Activated CD4-positive, CD25-positive, alpha-beta regulatory T cell treated with anti-CD3 and anti-CD28 coated beads, Interleukin-2, amount 50 U/mL, for 24 hours (primary cell): ENCODE measurements around the gene CC2D1A.

Source experiments
- ATAC-seq, 2 donors: fragments of 150-1000 bp; cut with Tn5 transposase; one replicate each; pipeline ENCODE4 v1.10.0; 2021; ENCODE audit warnings: mild to moderate bottlenecking in 1 of 2, moderate library complexity in 1 of 2

The CC2D1A gene

GRCh38 chr19:13905634-13906520 is at the start of gene CC2D1A, which contains the start of gene BRME1:
TSS of gene CC2D1A (plus strand) at chr19:13906201. CDS start at chr19:13906442, 241 bp downstream.
TSS of gene BRME1 (minus strand) at chr19:13906117. CDS start at chr19:13904892, 1,225 bp downstream.
- peak; percentile 98 to 99 for ATAC-seq

DNA sequence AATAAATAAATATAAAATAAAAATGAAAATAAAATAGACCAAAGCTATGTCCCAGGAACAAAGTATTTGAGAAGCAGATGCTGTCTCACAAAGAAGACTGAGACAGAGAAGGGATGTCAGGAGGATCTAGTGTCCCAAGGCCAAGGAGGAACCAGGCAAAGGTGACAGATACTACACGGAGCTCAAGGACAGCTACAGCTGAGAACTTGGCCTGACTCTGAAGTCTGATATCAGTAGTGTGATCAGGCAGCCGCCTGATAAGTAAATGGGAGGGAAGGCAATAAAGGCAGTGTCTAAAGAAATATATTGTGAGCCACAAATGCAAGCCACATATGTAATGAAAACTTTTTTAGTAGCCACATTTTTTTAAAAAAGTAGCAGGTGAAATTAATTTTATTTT is 49.5 kb upstream of the CC2D1A start:
- no peak for ATAC-seq

DNA sequence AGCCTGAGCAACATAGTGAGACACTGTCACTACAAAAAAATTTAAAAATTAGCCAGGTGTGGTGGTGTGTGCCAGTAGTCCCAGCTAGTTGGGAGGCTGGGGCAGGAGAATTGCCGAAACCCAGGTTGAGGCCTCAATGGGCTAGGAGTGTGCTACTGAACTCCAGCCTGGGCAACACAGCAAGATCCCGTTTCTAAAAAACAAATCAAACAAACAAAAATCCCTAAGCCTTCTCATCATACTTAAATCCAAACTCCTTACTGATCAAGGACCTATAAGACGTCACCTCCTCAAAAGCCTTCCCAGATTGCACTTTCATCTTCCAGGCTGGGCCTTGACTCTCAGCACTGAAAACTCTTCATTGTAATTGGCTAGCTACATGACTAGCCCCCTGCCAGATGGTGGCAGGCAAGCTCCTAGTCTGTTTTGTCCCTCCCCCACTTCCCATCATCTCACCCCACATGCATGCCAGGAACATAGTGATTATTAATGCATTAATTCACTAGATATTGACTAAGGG is 46.6 kb upstream of the CC2D1A start:
- ATAC-seq: no peak

GRCh38 chr19:13860679-13861391 is 45.2 kb upstream of the CC2D1A start:
- ATAC-seq: no peak

DNA sequence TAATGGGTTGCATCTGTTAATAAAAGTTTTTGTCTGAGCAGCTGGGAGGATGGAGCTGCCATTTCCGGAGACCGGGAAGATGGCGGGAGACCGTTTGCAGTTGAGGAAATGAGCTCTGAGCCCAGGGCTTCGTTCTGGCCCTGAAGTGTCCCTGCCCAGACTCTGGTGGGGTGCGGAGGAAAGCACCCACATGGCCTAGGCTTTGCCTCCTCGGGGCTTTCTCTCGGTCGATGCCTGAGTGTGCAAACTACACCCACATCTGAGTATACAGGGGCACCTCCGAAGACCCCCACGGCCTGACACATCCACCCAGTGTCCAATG is 44.6 kb upstream of the CC2D1A start:
- peak; percentile 5 for ATAC-seq

- peak; percentile 90 to 91 for ATAC-seq
These were observed 44.1 kb upstream of the CC2D1A start for GRCh38 chr19:13861714-13862531.

- ATAC-seq: no peak
These were observed 41.8 kb upstream of the CC2D1A start for GRCh38 chr19:13864046-13864666.

GRCh38 chr19:13864667-13865570 is 41.1 kb upstream of the CC2D1A start:
- ATAC-seq: no peak

GRCh38 chr19:13865571-13866462 is 40.2 kb upstream of the CC2D1A start:
- ATAC-seq: no peak

- no peak for ATAC-seq
These were observed 39.4 kb upstream of the CC2D1A start for GRCh38 chr19:13866463-13867046.

DNA sequence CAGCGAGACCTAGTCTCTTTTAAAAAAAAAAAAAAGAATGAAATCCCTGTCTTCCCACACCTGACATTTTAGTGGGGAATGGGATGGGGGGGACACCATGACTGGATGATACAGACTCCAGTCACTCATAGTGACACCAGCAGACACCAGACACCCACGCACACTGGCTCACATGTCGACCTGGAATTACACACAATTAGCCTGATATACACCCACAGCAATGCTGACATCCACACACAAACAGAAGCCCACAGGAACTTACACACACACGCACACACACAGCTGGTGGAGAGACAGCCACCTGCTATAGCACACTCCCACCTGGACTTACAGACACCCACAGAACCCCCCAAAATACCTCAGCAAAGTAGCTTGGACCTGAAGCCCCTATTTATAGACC is 37.3 kb upstream of the CC2D1A start:
- no peak for ATAC-seq

DNA sequence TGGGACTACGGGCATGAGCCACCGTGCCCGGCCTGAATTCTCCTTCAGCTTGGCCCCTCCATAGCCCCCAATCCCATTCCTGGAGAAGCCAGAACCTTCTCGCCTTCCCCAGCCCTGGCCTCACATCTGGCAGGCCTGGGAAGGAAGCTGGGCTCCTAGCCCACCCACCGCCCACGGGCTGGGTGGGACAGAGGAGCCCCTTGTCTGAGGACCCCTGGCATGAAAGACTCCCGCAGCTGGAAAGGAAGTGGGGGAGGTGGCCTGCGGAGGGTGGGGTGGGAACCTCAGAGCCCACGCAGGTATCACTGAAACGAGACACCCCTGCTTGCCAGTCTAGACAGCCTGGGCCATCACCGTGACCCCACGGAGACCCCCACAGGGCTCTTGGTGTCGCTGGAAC is 36.7 kb upstream of the CC2D1A start:
- ATAC-seq: no peak

DNA sequence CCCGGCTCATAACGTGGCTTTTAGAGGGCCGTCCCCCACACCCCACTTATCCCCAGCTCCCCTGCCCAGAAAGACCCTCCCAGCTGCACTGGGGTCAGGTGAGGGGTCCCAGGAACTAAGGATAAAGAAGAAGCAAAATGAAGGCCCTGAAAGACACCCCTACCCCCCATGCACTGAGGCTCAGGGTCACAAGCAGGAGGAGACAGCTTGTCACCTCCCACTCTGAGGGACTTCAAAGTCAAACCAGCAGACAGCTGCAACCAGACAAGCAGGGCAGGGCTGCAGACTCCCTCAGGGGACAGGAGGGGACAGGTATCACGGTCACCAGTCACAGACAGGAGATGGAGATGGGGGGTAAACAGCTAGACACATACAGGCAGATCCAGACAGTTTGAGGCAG is 35.1 kb upstream of the CC2D1A start:
- no peak for ATAC-seq

GRCh38 chr19:13872339-13872694 is 33.7 kb upstream of the CC2D1A start:
- ATAC-seq: no peak

DNA sequence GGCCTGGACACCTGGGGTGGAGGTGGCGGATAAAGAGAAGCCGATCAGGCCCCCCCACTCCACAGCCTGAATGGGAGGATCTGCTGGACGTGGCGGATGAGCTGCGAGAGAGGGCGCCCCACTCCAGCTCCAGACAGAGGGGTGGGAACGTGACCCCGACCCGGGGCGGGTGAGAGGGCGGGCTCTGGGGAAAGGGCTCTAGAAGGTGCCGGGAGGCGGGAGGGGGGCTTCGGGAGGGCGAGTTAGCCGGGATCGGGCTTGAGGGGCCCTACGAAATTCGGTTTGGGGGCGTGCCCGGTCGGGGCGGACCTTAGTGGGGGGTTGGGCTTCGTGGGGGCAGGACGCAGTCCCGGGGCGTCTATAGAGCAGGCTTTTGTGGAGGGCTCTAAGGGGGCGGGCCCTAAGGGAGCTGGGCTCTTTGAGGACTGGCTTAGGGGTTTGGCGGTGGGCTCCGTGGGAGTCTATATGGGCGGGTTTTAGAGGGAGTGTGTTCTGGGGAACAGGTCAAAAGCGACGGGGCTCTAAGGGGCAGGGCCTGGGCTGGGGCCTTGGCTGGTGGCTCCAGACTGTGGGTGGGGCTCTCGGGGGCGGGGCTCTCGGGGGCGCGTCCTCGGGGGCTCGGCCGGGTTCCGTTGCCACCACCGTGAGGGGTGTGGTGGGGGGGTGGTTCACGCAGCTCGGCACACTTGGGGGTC is 33.2 kb upstream of the CC2D1A start:
- peak; percentile 57 to 71 for ATAC-seq

DNA sequence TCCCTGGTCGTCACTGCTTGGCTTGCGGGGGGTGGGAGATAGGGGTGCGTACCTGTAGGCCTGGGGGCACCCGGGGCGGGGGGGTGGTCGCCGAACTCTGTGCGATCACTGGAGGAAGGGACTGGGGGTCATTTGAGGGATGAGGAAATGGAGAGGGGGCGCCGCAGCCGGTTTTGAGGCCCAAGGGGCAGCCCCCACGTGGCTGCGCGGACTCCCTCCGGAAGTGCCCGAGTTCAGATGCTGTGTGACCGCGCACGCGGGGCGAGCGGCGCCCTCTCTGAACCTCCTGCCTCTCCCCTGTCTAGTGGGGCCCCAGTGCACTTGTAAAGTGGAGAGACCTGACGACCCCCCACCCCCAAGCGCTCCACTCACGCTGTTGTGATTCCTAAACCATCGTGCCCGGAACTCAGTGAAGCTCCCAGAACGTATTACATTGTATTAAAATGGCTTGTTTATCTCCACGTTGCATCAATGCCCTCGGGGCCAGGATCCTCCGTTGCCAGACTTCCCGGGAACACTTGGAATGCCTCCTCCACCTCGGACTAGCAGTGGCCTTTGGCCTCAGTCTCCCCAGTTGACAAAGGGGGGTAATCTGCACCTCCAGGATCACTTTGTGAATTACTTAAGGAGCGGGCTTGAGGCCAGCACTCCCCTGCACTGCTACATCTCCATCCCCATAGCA is 32.0 kb upstream of the CC2D1A start:
- no peak for ATAC-seq

DNA sequence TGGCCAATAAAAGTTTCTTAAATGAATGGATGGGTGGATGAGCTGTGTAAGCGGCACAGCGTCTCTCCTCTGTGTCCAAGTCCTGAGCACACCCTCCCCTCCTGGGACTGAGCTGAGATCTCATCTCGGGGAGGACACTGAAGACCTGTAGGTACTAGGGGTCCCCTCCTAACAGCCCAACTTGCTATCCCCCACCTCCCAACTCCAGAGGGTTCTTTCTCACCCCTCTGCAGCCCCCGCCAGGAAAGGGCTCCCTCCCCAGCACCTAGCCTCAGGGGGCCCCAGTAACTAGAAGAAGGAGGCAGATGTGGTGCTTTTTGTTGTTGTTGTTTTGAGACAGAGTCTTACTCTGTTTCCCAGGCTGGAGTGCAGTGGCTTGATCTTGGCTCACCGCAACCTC is 30.2 kb upstream of the CC2D1A start:
- no peak for ATAC-seq

DNA sequence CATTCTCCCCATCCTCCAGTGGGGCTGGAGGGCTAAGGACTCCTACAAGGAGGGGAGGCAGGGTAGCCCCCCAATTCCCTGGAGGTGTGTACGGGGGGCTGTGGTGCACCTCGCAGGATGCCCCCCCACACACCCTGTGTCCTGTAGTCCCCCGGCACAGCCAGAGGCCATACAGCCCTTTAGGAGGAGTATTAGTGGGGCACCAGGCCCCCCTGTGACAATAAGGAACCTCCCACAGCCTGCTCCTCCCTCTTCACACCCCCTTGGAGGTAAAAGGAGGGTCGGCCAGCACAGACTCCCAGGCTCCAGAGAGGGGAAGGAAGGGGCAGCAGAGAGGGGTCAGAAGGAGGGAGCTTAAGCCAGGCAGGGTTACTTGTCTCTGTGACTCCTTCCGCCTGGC is 29.2 kb upstream of the CC2D1A start, which contains the start of gene NANOS3:
NANOS3 (plus strand) TSS at position 301 of the 400 bp plus-strand sequence. CDS start 115 bp downstream, outside the sequence.
- no peak for ATAC-seq

- ATAC-seq: no peak
These were observed 28.7 kb upstream of the CC2D1A start for GRCh38 chr19:13877303-13877702.
